Left ventricle myocardium inferior (tissue), 1 donor: ENCODE measurements around the gene EXOSC7. TPM values are rescaled to one million over a fixed set of nuclear protein-coding genes. Genes with fewer than 3 reads are reported as not detected.

Experiments
- DNase-seq: peaks from one replicate; pipeline ENCODE4 v3.0.0-alpha.2; 2020
- H3K27ac ChIP-seq: fragments of 200-600 bp; replicated peaks from 2 replicates; pipeline ENCODE4 v1.8.0; 2021
- H3K27me3 ChIP-seq: fragments of 200-600 bp; 2 replicates; pipeline ENCODE4 v1.8.0; 2021; ENCODE audit warnings: low read depth
- H3K36me3 ChIP-seq: fragments of 200-600 bp; 2 replicates; pipeline ENCODE4 v1.8.0; 2021
- H3K4me1 ChIP-seq: fragments of 200-600 bp; 2 replicates; pipeline ENCODE4 v1.8.0; 2021
- H3K4me3 ChIP-seq: fragments of 200-600 bp; 2 replicates; pipeline ENCODE4 v1.8.0; 2021; ENCODE audit warnings: mild to moderate bottlenecking, moderate library complexity
- H3K9me3 ChIP-seq: fragments of 200-600 bp; replicated peaks from 2 replicates; pipeline ENCODE4 v1.8.0; 2021
- CTCF ChIP-seq: fragments of 200-600 bp; IDR thresholded peaks from 2 replicates; pipeline ENCODE4 v1.8.0; 2021; ENCODE audit warnings: antibody characterized with exemption, mild to moderate bottlenecking, borderline replicate concordance
- intact Hi-C: fragments of 100-400 bp; cut with micrococcal nuclease; formaldehyde crosslinking; loops from one replicate; pipeline ENCODE4 v1.11.0; 2022
- long read RNA-seq: library from polyadenylated mRNA; unstranded; transcript quantifications from one replicate; pipeline ENCODE4 v2.0.0, GENCODE V29; 2021
- total RNA-seq: library from RNA; stranded (reverse); fragmentation: NEBNext Ultra II Directional; extraction: Animal tissue kit (Norgen Biotek cat#: 25700); gene quantifications from one replicate; pipeline ENCODE4 v1.2.1, GENCODE V29; 2021
- donor health status: DM: no; HTN: yes; CAD: no; lungs with severe emphysema.

EXOSC7 gene
- total RNA-seq = 27.2 TPM
- long read RNA-seq, transcript EXOSC7-201 (8 exons, 1,055 nt) = major isoform, 16 of 30 reads
- long read RNA-seq, partial matches to known transcripts = 10 of 30 reads
- long read RNA-seq, other reads (novel, unspliced or antisense) = 0 of 30 reads

- Histone ChIP-seq H3K27ac (peak within 1 kb of the TSS; percentile 92), H3K36me3 (no peaks in the 10 kb centered on the region), H3K4me3 (peak within 1 kb of the TSS; percentile 83), H3K9me3 (no peaks in the 10 kb centered on the region), H3K27me3 (no peaks in the 10 kb centered on the region), H3K4me1 (peaks cover 74% of the 10 kb centered on the region)
- TF ChIP-seq CTCF = no peak
- intact Hi-C loops = no loop called here
- peak; percentile 89 for DNase-seq
Observed at GRCh38 chr3:44976002-44976815, at the start of gene EXOSC7, which contains the start of gene ZDHHC3. TSS of gene EXOSC7 (plus strand) at chr3:44976244. CDS start at chr3:44976278, 34 bp downstream. TSS of gene ZDHHC3 (minus strand) at chr3:44976174. CDS start at chr3:44959436, 16,738 bp downstream.

- no peak overlapping the region for H3K4me3 ChIP-seq
- no peaks in the 10 kb centered on the region for H3K9me3 ChIP-seq
- no peaks in the 10 kb centered on the region for H3K27me3 ChIP-seq
- peaks cover 15% of the 10 kb centered on the region for H3K4me1 ChIP-seq
- intact Hi-C loops = no loop called here
- H3K27ac ChIP-seq = no peak overlapping the region
- TF ChIP-seq CTCF = no peak
- DNase-seq = no peak
- peaks cover 72% of the 10 kb centered on the region for H3K36me3 ChIP-seq
Observed at GRCh38 chr3:44926921-44927320, 49.1 kb upstream of the EXOSC7 start.

GRCh38 chr3:44927371-44927770 lies 48.7 kb upstream of the EXOSC7 start:
- intact Hi-C loops = no loop called here
- H3K36me3 ChIP-seq = peaks cover 71% of the 10 kb centered on the region

GRCh38 chr3:44929782-44930181 lies 46.3 kb upstream of the EXOSC7 start:
- Histone ChIP-seq H3K4me1 (peaks cover 11% of the 10 kb centered on the region), H3K27me3 (no peaks in the 10 kb centered on the region), H3K36me3 (peaks cover 72% of the 10 kb centered on the region), H3K4me3 (no peak overlapping the region), H3K27ac (no peak overlapping the region), H3K9me3 (no peaks in the 10 kb centered on the region)
- DNase-seq = no peak
- intact Hi-C loops = no loop called here
- no peak for TF ChIP-seq CTCF

More at GRCh38 chr3:44927371-44927770, 48.7 kb upstream of the EXOSC7 start:
- TF ChIP-seq CTCF = no peak
- peaks cover 15% of the 10 kb centered on the region for H3K4me1 ChIP-seq
- DNase-seq = no peak
- H3K27me3 ChIP-seq = no peaks in the 10 kb centered on the region
- H3K4me3 ChIP-seq = no peak overlapping the region
- no peak overlapping the region for H3K27ac ChIP-seq
- no peaks in the 10 kb centered on the region for H3K9me3 ChIP-seq

GRCh38 chr3:44930911-44931310 lies 45.1 kb upstream of the EXOSC7 start:
- Histone ChIP-seq H3K27me3 (no peaks in the 10 kb centered on the region), H3K36me3 (peaks cover 74% of the 10 kb centered on the region), H3K4me1 (peaks cover 10% of the 10 kb centered on the region), H3K27ac (no peak overlapping the region), H3K9me3 (no peaks in the 10 kb centered on the region), H3K4me3 (no peak overlapping the region)
- no peak for TF ChIP-seq CTCF
- intact Hi-C loops = no loop called here
- DNase-seq = no peak
